HG02678 (cell line): ENCODE measurements around the gene GPC5.

Experiments
- ATAC-seq: cut with Tn5 transposase; IDR thresholded peaks from one replicate; pipeline ENCODE4 v1.9.1; 2021; ENCODE audit warnings: mild to moderate bottlenecking, moderate library complexity; ENCODE audit not compliant: unreplicated experiment

Gene GPC5

GRCh38 chr13:91533354-91533753, 134.9 kb downstream of the GPC5 start:
- ATAC-seq: no peak

- no peak for ATAC-seq
Observed at GRCh38 chr13:91534996-91535395, 136.6 kb downstream of the GPC5 start.

GRCh38 chr13:91537376-91537775, 139.0 kb downstream of the GPC5 start:
- ATAC-seq: no peak

- ATAC-seq: no peak
Observed at GRCh38 chr13:91539286-91540157, 141.1 kb downstream of the GPC5 start.

GRCh38 chr13:91540158-91540736, 141.8 kb downstream of the GPC5 start:
- ATAC-seq: no peak

GRCh38 chr13:91544723-91545122, 146.3 kb downstream of the GPC5 start:
- no peak for ATAC-seq

GRCh38 chr13:91546900-91547299, 148.5 kb downstream of the GPC5 start:
- ATAC-seq: no peak

GRCh38 chr13:91553584-91553983, 155.2 kb downstream of the GPC5 start:
- no peak for ATAC-seq

- no peak for ATAC-seq
Observed at GRCh38 chr13:91554101-91554500, 155.7 kb downstream of the GPC5 start.

- no peak for ATAC-seq
Observed at GRCh38 chr13:91557328-91558090, 159.1 kb downstream of the GPC5 start.

GRCh38 chr13:91563799-91564198, 165.4 kb downstream of the GPC5 start:
- no peak for ATAC-seq

- no peak for ATAC-seq
Observed at GRCh38 chr13:91564396-91564795, 166.0 kb downstream of the GPC5 start.

GRCh38 chr13:91565296-91565695, 166.9 kb downstream of the GPC5 start:
- ATAC-seq: no peak

- ATAC-seq: no peak
Observed at GRCh38 chr13:91567485-91568207, 169.2 kb downstream of the GPC5 start.

- ATAC-seq: no peak
Observed at GRCh38 chr13:91571681-91572080, 173.3 kb downstream of the GPC5 start.

GRCh38 chr13:91572439-91572838, 174.0 kb downstream of the GPC5 start:
- no peak for ATAC-seq

GRCh38 chr13:91572944-91573598, 174.7 kb downstream of the GPC5 start:
- no peak for ATAC-seq

- no peak for ATAC-seq
Observed at GRCh38 chr13:91574766-91575165, 176.3 kb downstream of the GPC5 start.

- no peak for ATAC-seq
Observed at GRCh38 chr13:91576590-91576989, 178.2 kb downstream of the GPC5 start.

GRCh38 chr13:91579320-91579719, 180.9 kb downstream of the GPC5 start:
- ATAC-seq: no peak

GRCh38 chr13:91580749-91581148, 182.3 kb downstream of the GPC5 start:
- ATAC-seq: no peak
